Ureter (tissue), 1 donor: ENCODE results near the gene ARID4A. TPM values are rescaled to one million over a fixed set of nuclear protein-coding genes. Genes with fewer than 3 reads are reported as not detected.
"Not testable (repeated sequence)": the region's sequence is repeated elsewhere in the genome, so short reads cannot be mapped to it uniquely, and the experiment has no call there.

Experiments
- DNase-seq: peaks from one replicate; pipeline ENCODE4 v3.0.0-alpha.2; 2020; ENCODE audit warnings: low spot score
- total RNA-seq: library from RNA; stranded (reverse); gene quantifications from one replicate; pipeline ENCODE4 v1.2.4, GENCODE V29; 2023
- donor health status: DM: yes; HTN: yes; CAD: no.

Gene ARID4A
- total RNA-seq = 33.9 TPM

- DNase-seq = peak; percentile 53
Observed at GRCh38 chr14:58298477-58299400, at the start of gene ARID4A. ARID4A (plus strand) TSS chr14:58298555; CDS start chr14:58299855, 1,300 bp downstream.

- DNase-seq = no peak
Observed at GRCh38 chr14:58249611-58250010, 48.7 kb upstream of the ARID4A start.

DNA sequence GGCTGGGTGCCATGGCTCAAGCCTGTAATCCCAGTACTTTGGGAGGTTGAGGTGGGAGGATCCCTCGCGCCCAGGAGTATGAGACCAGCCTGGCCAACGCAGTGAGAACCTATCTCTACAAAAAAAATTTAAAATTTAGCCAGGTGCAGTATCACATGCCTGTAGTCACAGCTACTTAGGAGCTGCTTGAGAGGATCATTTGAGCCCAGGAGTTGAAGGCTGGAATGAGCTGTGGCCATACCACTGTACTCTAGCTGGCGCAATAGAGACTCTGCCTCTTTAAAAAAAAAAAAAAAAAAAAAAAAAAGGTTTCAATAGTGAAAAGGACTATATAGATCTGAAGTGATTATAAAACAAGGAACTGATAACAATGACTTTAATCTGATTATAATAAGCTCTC, 40.2 kb upstream of the ARID4A start:
- no peak for DNase-seq

DNA sequence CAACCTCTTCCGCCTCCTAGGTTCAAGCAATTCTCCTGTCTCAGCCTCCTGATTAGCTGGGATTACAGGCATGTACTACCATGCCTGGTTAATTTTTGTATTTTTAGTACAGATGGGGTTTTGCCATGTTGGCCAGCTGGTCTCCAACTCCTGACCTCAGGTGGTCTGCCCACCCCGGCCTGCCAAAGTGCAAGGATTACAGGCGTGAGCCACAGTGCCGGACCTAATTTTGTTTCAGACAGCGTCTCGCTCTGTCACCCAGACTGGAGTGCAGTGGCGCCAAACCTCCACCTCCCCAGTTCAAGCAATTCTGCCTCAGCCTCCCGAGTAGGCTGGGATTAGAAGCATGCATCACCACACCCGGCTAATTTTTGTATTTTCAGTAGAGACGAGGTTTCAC, 36.4 kb upstream of the ARID4A start:
- DNase-seq = not testable (repeated sequence)

DNA sequence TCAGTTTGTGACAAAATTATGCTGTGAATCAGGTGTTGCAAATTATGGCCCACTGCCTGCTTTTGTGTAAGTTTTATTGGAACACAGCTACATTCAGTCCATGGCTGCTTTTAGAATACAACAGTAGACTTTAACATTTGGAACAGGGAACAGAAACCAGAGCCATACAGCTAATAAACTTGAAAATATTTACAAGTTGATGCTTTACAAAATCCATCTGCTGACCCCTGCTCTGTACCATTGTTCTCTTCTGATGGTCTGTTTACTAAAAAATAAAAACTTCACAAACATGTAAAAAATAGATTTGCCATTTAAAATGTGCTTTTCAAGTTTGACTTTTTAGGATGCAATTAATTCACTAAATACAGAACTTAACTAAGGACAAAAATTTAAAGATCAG, 33.0 kb upstream of the ARID4A start:
- no peak for DNase-seq

DNA sequence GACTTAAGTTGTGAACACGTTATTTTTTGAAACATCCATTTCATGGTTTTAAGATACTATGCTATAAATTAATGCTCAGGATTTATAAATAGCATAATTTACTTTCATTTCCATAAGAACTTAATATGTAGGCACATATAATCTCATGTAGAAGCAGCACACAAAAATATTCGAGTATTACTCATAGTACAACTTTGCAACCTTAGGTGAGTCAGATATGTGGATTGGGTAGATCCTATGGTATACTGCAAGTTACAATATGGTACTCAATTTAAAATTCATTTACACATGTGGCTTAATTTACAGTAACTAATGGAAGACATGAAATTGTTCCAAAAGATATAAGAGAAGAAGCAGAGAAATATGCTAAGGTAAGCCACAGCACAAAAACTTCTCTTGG, 27.7 kb upstream of the ARID4A start:
- no peak for DNase-seq

DNA sequence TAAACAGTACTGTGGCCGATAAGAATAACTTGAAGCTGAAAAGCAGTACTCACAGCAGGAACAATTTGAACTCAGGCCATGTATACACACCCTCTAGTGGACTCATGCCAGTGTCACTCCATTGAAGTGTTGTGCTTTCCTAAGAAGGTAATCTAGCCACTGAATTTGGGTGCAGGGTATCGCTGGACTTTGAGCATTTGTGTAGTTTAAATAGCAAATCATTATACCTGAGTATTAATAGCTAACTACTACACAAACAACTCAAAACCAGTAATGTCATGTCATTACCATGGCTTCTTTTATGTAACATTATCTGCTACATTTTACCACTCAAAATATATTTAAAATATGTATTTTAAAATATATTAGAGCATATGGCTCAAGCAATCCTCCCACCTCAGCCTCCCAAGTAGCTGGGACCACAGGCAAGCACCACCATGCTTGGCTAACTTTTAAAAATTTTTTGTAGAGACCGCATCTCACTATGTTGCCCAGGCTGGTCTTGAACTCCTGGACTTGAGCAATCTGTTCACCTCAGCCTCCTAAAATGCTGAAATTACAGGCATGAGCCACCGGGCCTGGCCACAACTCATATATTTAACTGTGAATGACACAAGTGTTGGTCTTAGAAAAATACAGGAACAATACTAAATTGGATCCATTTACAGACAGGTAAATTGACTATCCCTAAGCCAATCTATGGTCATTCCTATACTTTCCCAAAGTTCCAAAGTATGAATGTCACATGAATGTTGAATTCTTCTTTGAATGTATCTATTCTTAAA, 25.6 kb upstream of the ARID4A start:
- no peak for DNase-seq

DNA sequence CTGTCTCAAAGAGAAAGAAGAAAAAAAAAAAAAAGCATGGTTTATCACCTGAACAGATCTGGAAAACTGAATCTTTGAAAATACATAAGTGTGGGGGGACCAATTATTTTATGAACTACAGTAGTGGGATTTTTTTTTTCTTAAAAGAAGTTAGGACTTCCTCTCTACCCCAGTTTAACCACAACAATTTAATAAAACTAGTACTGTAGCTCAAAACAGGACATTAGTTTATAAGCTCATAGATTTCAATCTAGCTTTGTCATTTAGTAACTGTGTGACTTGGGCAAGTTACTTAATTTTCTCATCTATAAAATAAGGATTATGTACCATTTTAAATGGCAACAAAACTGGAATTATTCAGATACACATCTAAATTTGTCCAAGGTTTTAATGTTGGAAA, 23.5 kb upstream of the ARID4A start:
- DNase-seq = no peak

DNA sequence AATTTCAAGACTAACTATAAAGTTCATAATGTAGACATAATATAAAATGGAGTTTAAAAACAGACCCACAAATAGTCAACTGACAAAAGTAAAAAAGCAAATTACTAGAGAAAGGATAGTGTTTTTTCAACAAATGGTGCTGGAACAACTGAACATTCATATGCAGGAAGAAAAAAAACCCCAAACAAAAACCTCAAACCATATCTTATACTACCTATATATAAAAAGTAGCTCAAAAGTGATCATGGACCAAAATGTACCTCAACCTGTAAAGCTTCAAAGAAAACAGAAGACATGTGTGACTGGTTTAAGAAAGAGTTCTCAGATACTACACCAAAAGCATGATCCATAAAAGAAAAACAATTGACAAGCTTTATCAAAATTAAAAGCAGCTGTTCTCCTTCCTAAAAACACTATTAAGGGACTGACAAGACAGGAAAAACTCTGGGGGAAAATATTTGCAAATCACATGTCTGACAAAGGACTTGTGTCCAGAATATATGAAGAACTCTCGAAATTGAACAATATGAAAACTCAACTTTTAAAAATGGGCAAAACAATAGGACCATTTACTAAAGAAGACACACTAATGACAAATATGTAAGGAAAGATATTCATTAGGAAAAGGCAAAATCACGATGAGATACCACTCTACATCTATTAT, 22.7 kb upstream of the ARID4A start:
- DNase-seq = no peak

DNA sequence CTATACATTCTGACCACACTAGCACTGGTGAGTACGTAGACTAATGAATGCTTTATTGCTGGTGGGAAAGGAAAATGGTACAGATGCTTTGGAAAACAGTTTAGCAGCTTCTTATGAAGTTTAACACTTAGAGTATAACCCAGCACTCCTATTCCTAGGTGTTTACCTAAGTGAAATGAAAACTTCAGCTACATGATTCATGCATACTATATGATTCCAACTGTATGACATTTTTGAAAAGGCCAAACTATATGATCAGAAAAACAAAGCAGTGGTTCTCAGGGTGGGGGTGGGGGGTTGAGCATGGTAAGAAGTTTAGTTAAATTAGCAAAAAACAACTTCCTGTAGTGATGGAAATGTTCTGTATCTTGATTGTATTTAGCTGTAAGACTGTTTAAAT, 22.1 kb upstream of the ARID4A start:
- DNase-seq = no peak

- DNase-seq = no peak
Observed at GRCh38 chr14:58278177-58278576, 20.2 kb upstream of the ARID4A start.

GRCh38 chr14:58280954-58281787, 17.2 kb upstream of the ARID4A start:
- DNase-seq = peak; percentile 60

GRCh38 chr14:58281969-58282368, 16.4 kb upstream of the ARID4A start:
- no peak for DNase-seq

DNA sequence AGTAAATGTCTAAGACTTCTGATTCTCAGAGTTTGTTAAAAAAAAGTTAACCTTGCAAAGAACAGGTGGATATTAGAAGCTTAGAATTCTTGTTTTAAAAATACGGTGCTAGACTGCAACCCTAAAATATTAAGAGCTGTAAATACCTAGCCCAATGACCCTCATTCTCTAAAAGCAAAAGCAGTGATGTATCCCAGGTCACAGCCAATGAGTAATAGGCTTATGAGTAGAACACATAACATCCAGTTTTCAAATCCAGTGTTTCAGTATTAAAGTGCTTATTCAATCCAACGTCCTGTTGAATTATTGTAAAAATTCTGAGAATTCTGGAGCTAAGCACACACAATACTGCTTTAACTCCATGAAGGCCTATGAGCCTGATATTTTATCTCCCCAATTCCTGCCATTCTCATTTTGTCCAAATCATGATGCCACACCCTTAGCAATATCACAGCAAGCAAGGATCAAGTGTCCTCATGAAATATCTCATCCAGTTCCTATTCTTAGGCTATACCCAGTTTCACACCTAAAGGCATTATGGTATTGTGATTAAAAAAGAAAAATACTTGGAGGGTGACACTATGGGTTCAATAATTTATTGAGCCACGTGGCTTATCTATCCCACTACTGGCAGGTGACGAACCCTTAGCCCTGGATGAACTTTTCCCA, 15.3 kb upstream of the ARID4A start:
- DNase-seq = no peak

DNA sequence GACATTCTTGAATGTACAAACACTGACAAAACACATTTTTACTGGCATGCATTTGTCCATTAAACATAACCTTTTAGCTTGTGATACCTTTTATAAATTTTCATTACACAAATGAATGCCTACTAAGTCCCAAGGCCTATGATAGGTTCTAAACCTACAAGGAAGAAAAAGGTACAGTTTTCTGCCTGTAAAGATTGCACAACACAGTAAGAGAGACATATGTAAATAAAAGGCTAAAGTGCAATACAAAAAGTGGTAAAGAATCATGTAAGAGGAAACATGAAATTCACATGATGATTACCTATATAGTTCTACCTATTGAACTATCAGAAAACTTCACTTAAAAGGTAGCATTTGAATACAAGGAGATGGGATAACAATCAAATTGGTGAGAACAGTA, 14.6 kb upstream of the ARID4A start:
- no peak for DNase-seq

GRCh38 chr14:58285132-58285531, 13.2 kb upstream of the ARID4A start:
- DNase-seq = no peak

GRCh38 chr14:58287607-58288042, 10.7 kb upstream of the ARID4A start:
- DNase-seq = no peak

DNA sequence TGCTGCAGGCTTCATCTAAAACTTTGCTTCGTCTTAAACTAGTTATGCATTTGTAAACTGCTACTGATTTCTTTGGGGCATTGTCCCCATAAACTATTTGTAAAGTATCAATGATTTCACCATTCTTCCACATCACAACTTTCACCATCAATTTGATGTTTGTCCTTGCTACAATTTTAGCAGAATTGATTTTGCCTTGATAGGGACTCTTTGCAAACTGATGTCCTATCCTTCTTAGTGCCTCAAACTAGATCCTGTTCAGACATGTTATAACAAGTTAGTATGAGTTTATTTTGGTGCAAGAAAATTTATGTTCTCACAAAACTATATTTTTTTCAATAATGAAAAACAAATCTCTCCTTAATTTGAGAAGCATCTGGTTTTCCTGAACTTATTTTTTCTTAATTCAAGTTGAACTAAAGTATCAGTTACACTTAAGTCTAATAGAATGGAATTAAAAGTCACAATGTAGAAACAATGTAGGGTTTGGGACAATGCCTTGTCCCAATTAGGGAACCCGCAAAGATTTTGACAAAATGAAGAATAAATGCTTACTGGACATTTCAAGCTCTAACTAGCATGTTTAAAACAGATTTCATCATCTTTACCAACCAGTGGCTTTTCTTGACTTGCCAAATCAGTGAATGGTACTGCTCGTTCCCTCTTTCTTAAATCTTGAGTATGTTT, 10.1 kb upstream of the ARID4A start:
- DNase-seq = no peak

DNA sequence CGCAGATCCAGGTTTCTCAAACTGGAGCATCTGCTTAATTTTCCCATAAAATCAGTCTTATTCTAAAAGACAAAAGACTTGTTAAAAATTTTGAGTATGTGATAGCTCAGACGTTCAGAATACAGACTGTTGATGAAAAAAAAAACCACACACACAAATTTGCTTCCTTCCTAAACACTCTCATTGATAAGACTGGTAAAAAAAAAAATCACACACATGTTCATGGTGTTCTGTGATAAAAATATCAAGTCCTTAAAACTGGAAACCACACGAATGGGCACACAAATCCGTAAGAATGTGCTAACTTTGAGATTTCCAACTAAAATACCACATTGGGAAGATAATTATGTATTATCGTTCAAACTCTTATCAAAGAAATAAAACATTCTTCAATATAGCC, 6.7 kb upstream of the ARID4A start:
- no peak for DNase-seq

DNA sequence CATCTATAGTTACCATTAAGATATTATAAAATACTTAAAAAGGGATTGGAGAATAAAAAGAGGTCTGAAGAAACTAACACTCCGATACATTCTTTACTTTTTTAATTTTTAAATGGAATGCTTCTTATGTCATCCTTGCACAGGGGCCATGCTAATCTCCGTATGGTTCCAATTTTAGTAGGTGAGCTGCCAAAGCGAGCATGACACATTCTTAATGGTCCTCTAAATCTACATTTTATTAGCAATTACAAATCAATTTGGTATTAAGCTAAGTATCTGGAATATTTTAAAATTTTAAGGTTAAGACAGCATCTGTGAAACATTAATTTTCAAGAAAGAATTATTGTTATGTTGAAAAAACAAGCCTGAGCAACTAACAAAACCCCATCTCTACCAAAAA, 6.2 kb upstream of the ARID4A start:
- no peak for DNase-seq
